Activated CD4-positive, CD25-positive, alpha-beta regulatory T cell treated with anti-CD3 and anti-CD28 coated beads, Interleukin-2, amount 50 U/mL, for 16 hours (primary cell): Measurements from ENCODE around the gene IL1RAP.

ENCODE experiments used
- DNase-seq: peaks from one replicate; pipeline ENCODE4 v3.0.0-alpha.2; 2020; ENCODE audit warnings: low read depth, low spot score

Gene IL1RAP

GRCh38 chr3:190579514-190580137, 65.7 kb downstream of the IL1RAP start:
- DNase-seq = no peak

- DNase-seq = no peak
Observed at GRCh38 chr3:190580417-190580816, 66.5 kb downstream of the IL1RAP start.

GRCh38 chr3:190581041-190581541, 67.2 kb downstream of the IL1RAP start:
- DNase-seq = no peak

- DNase-seq = no peak
Observed at GRCh38 chr3:190582667-190583066, 68.8 kb downstream of the IL1RAP start.

- peak; percentile 29 for DNase-seq
Observed at GRCh38 chr3:190585805-190586630, 72.1 kb downstream of the IL1RAP start.

GRCh38 chr3:190586631-190587011, 72.7 kb downstream of the IL1RAP start:
- DNase-seq = peak; percentile 19

GRCh38 chr3:190588570-190588969, 74.7 kb downstream of the IL1RAP start:
- DNase-seq = no peak

- DNase-seq = no peak
Observed at GRCh38 chr3:190589326-190589725, 75.4 kb downstream of the IL1RAP start.

- DNase-seq = no peak
Observed at GRCh38 chr3:190591080-190591479, 77.2 kb downstream of the IL1RAP start.

- DNase-seq = no peak
Observed at GRCh38 chr3:190593075-190593474, 79.2 kb downstream of the IL1RAP start.

GRCh38 chr3:190594171-190594570, 80.3 kb downstream of the IL1RAP start:
- DNase-seq = no peak

GRCh38 chr3:190595179-190595795, 81.4 kb downstream of the IL1RAP start:
- no peak for DNase-seq

- DNase-seq = no peak
Observed at GRCh38 chr3:190595807-190596206, 81.9 kb downstream of the IL1RAP start.

- DNase-seq = no peak
Observed at GRCh38 chr3:190596349-190597285, 82.7 kb downstream of the IL1RAP start.

- no peak for DNase-seq
Observed at GRCh38 chr3:190597291-190597690, 83.4 kb downstream of the IL1RAP start.

GRCh38 chr3:190601622-190602021, 87.7 kb downstream of the IL1RAP start:
- no peak for DNase-seq

- DNase-seq = no peak
Observed at GRCh38 chr3:190605385-190605784, 91.5 kb downstream of the IL1RAP start.

GRCh38 chr3:190606596-190606995, 92.7 kb downstream of the IL1RAP start:
- DNase-seq = no peak

- DNase-seq = no peak
Observed at GRCh38 chr3:190607021-190607420, 93.1 kb downstream of the IL1RAP start.

GRCh38 chr3:190608850-190609589, 95.1 kb downstream of the IL1RAP start:
- DNase-seq = no peak
